ENCODE results near the gene STARD5. TPM values are rescaled to one million over a fixed set of nuclear protein-coding genes. Genes with fewer than 3 reads are reported as not detected.

STARD5 gene
- total RNA-seq, 2 donors from 2014 or later = 2.0 to 5.4 TPM

DNA sequence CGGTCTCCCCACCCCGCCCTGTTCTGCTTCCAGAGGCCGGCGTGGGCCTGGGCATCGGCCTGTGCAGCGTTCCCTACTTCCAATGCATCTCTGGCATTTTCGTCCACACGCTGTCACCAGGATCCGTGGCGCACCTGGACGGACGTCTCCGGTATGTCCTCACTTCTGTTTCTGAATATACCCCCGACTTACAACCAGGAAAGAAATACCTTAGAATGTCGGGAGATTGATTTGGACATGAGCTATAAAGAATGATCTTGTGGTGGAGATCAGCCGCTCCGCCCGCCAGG is 41.4 kb downstream of the STARD5 start:
- TF ChIP-seq, protein P1, sequence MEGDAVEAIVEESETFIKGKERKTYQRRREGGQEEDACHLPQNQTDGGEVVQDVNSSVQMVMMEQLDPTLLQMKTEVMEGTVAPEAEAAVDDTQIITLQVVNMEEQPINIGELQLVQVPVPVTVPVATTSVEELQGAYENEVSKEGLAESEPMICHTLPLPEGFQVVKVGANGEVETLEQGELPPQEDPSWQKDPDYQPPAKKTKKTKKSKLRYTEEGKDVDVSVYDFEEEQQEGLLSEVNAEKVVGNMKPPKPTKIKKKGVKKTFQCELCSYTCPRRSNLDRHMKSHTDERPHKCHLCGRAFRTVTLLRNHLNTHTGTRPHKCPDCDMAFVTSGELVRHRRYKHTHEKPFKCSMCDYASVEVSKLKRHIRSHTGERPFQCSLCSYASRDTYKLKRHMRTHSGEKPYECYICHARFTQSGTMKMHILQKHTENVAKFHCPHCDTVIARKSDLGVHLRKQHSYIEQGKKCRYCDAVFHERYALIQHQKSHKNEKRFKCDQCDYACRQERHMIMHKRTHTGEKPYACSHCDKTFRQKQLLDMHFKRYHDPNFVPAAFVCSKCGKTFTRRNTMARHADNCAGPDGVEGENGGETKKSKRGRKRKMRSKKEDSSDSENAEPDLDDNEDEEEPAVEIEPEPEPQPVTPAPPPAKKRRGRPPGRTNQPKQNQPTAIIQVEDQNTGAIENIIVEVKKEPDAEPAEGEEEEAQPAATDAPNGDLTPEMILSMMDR (conservative IDR thresholded peaks at IDR 0.05) = no peak
- Mint-ChIP-seq H3K27ac (no peak overlapping the region), H3K27me3 (ENCODE audit: insufficient read depth) (peaks cover 4% of the 10 kb centered on the region), H3K4me1 (no peaks in the 10 kb centered on the region), H3K9me3 (peaks cover 12% of the 10 kb centered on the region), H3K4me3 (no peak overlapping the region), H3K36me3 (ENCODE audit: low read depth) (no peaks in the 10 kb centered on the region)
- H3K36me3 ChIP-seq (ENCODE audit: control insufficient read depth, insufficient read depth, low read length) = no peaks in the 10 kb centered on the region
- no peaks in the 10 kb centered on the region for H3K27me3 ChIP-seq (ENCODE audit: control insufficient read depth, insufficient read depth, low read length, poor library complexity, severe bottlenecking)
- DNase-seq = no peak
- H3K27ac ChIP-seq (ENCODE audit: low read depth, low read length) = no peak overlapping the region
- H3K4me3 ChIP-seq (ENCODE audit: low read length) = no peak overlapping the region
- H3K4me1 ChIP-seq (ENCODE audit: control insufficient read depth, insufficient read depth, low read length) = no peaks in the 10 kb centered on the region
- H3K9ac ChIP-seq (ENCODE audit: extremely low read depth, low read length, poor library complexity, severe bottlenecking) = no peak overlapping the region
- peaks cover 7% of the 10 kb centered on the region for H3K9me3 ChIP-seq (ENCODE audit: control insufficient read depth, low read length)
- WGBS, 2 experiments (ENCODE audit: insufficient coverage in 1 of 2, insufficient read length in 1 of 2) = 94 to 95% methylated on average over 8 to 18 of the region's 18 CpGs

DNA sequence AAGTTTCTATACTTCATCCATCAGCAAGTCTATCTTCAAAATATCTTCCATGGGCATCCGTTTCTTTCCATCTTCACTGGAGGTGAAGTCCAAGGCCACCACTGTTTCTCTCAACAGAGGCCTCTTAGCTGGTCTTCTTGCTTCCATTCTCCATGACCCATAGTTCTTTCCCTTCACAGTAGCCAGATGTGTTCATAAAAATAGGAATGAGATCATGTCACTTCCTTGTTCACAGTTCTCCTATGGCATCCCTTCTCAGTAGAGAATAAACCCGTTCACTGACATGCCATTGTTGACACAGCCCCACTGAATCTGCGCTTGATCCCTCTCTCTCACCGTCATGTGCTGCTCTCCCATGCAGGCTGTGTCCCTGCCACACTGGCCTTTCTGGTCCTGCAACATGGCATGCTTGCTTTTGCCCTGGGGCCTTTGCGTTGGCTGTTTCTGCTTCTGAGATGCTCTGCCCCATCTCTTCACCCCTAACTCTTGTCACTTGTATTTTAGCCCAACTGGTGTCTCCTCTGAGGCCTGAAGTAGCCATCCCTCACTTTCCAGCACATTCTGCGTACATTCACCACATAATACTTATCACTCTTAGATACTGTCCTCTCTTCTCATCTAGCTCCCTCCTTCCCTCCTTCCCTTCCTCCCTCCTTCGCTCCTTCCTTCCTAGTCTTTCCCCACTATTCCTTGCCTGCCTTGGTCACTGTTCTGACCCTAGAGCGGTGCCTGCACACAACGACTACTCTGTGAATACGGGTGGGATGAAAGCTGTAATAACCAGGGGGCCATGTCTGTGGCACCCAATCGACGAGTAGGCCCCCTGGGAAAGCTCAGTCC is 42.0 kb downstream of the STARD5 start:
- Mint-ChIP-seq H3K27ac (no peak overlapping the region), H3K4me1 (no peaks in the 10 kb centered on the region), H3K36me3 (ENCODE audit: low read depth) (no peaks in the 10 kb centered on the region), H3K27me3 (ENCODE audit: insufficient read depth) (peaks cover 2% of the 10 kb centered on the region), H3K4me3 (no peak overlapping the region), H3K9me3 (peaks cover 16% of the 10 kb centered on the region)
- peaks cover 13% of the 10 kb centered on the region for H3K9me3 ChIP-seq (ENCODE audit: control insufficient read depth, low read length)
- TF ChIP-seq, protein P1 (conservative IDR thresholded peaks at IDR 0.05) = no peak
- H3K4me1 ChIP-seq (ENCODE audit: control insufficient read depth, insufficient read depth, low read length) = no peaks in the 10 kb centered on the region
- WGBS, 2 experiments (ENCODE audit: insufficient coverage in 1 of 2, insufficient read length in 1 of 2) = 94 to 95% methylated on average over 9 to 12 of the region's 12 CpGs
- H3K36me3 ChIP-seq (ENCODE audit: control insufficient read depth, insufficient read depth, low read length) = no peaks in the 10 kb centered on the region
- no peak overlapping the region for H3K9ac ChIP-seq (ENCODE audit: extremely low read depth, low read length, poor library complexity, severe bottlenecking)
- no peaks in the 10 kb centered on the region for H3K27me3 ChIP-seq (ENCODE audit: control insufficient read depth, insufficient read depth, low read length, poor library complexity, severe bottlenecking)
- no peak for DNase-seq
- H3K4me3 ChIP-seq (ENCODE audit: low read length) = no peak overlapping the region
- H3K27ac ChIP-seq (ENCODE audit: low read depth, low read length) = no peak overlapping the region

- no peak overlapping the region for H3K4me3 Mint-ChIP-seq
- 91 to 100% methylated on average over 1 to 3 of the region's 3 CpGs for WGBS, 2 experiments (ENCODE audit: insufficient coverage in 1 of 2, insufficient read length in 1 of 2)
- TF ChIP-seq, protein P1 (conservative IDR thresholded peaks at IDR 0.05) = no peak
Measured at GRCh38 chr15:81281456-81281735, 42.5 kb downstream of the STARD5 start.

More at GRCh38 chr15:81281456-81281735, 42.5 kb downstream of the STARD5 start:
- Mint-ChIP-seq H3K36me3 (ENCODE audit: low read depth) (no peaks in the 10 kb centered on the region), H3K9me3 (peaks cover 22% of the 10 kb centered on the region), H3K27me3 (ENCODE audit: insufficient read depth) (peaks cover 2% of the 10 kb centered on the region), H3K27ac (no peak overlapping the region), H3K4me1 (no peaks in the 10 kb centered on the region)
- H3K36me3 ChIP-seq (ENCODE audit: control insufficient read depth, insufficient read depth, low read length) = no peaks in the 10 kb centered on the region
- no peak for DNase-seq
- H3K4me1 ChIP-seq (ENCODE audit: control insufficient read depth, insufficient read depth, low read length) = no peaks in the 10 kb centered on the region
- H3K4me3 ChIP-seq (ENCODE audit: low read length) = no peak overlapping the region
- no peaks in the 10 kb centered on the region for H3K27me3 ChIP-seq (ENCODE audit: control insufficient read depth, insufficient read depth, low read length, poor library complexity, severe bottlenecking)
- no peak overlapping the region for H3K9ac ChIP-seq (ENCODE audit: extremely low read depth, low read length, poor library complexity, severe bottlenecking)
- H3K27ac ChIP-seq (ENCODE audit: low read depth, low read length) = no peak overlapping the region
- H3K9me3 ChIP-seq (ENCODE audit: control insufficient read depth, low read length) = peaks cover 19% of the 10 kb centered on the region
